Activated T-helper 2 cell treated with anti-CD3 and anti-CD28 coated beads, Interferon-gamma antibody, Interleukin-2, Interleukin-4, amounts not matched to agents 10 μg/mL and 5 μg/mL and 100 μg/mL, durations not matched to agents 14 hours and 24 hours and 36 hours (primary cell): ENCODE results near the gene ABHD10. TPM values are rescaled to one million over a fixed set of nuclear protein-coding genes. Genes with fewer than 3 reads are reported as not detected.
A peak's percentile ranks its signal among the peaks of the same experiment; 100 is the strongest.

Experiments used
- DNase-seq: peaks from one replicate; pipeline ENCODE4 v3.0.0; 2021; ENCODE audit warnings: low spot score
- H3K27ac Mint-ChIP-seq: one replicate; pipeline ENCODE4 v1.8.0; 2021; ENCODE audit warnings: mixed read lengths
- H3K27me3 Mint-ChIP-seq: one replicate; pipeline ENCODE4 v1.8.0; 2021; ENCODE audit warnings: low read depth, mixed read lengths
- H3K36me3 Mint-ChIP-seq: one replicate; pipeline ENCODE4 v1.8.0; 2021; ENCODE audit warnings: low read depth, mixed read lengths
- H3K4me1 Mint-ChIP-seq: one replicate; pipeline ENCODE4 v1.8.0; 2021; ENCODE audit warnings: low read depth, mixed read lengths
- H3K4me3 Mint-ChIP-seq: one replicate; pipeline ENCODE4 v1.8.0; 2021; ENCODE audit warnings: low read depth, mild to moderate bottlenecking, moderate library complexity, mixed read lengths
- H3K9me3 Mint-ChIP-seq: one replicate; pipeline ENCODE4 v1.8.0; 2021; ENCODE audit warnings: mixed read lengths
- intact Hi-C: fragments of 100-400 bp; cut with micrococcal nuclease; formaldehyde crosslinking; loops from one replicate; pipeline ENCODE4 v1.15.1; 2023
- total RNA-seq: library from RNA; stranded (reverse); gene quantifications from 2 replicates; pipeline ENCODE4 v1.2.3, GENCODE V29; 2022

The ABHD10 gene
- total RNA-seq: 46.3 and 46.9 TPM in 2 replicates

DNA sequence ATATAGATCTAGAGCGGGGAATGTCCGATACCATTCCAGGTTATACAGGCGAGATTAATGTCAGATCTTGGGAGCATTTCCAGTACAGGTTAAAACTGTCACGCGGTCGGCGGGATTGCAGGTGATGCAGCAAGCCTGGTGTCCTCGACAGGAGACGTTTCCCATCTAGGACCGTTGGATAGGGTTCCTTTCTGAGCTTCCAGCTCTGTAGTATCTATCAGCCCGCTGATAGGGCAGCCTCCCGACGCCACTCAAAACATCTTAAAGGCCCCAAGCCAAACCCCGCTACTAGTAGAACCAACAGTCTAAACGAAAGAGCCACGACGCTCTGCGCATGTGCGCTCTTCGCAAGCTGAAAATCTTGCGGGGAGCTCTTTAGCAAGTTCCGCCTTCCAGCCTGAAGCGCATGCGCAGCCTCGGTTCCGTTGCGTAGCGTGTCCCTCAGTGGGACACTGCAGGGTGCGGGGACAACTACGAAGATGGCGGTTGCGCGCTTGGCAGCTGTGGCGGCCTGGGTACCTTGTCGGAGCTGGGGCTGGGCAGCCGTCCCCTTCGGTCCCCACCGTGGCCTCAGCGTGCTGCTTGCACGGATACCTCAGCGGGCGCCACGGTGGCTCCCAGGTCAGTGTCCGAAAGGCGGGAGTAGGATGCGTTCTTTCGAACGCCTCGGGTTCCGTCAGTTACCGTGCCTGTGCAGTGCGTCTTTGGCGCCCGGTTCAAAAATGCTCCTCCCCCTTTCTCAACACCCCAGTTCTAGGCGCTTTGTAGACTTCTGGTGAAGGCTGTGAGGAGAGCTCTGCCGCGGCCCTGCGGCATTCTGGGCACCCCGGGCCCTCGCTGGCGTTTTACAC lies at the start of gene ABHD10:
TSS of gene ABHD10 (plus strand) at position 444 of the 851 bp plus-strand sequence. CDS start at position 480, 36 bp downstream.
- H3K27ac Mint-ChIP-seq: peak within 1 kb of the TSS; percentile 77
- intact Hi-C loops: loop anchor here (2.0 to 5.0 kb wide), 2 partner anchors 34 to 432 kb away; no protein-coding TSS in a partner anchor
- H3K9me3 Mint-ChIP-seq: no peaks in the 10 kb centered on the region
- H3K36me3 Mint-ChIP-seq: peaks cover 32% of the 10 kb centered on the region
- peak; percentile 94 for DNase-seq
- peak within 1 kb of the TSS; percentile 78 for H3K4me3 Mint-ChIP-seq
- H3K27me3 Mint-ChIP-seq: peaks cover 19% of the 10 kb centered on the region
- peaks cover 40% of the 10 kb centered on the region for H3K4me1 Mint-ChIP-seq

DNA sequence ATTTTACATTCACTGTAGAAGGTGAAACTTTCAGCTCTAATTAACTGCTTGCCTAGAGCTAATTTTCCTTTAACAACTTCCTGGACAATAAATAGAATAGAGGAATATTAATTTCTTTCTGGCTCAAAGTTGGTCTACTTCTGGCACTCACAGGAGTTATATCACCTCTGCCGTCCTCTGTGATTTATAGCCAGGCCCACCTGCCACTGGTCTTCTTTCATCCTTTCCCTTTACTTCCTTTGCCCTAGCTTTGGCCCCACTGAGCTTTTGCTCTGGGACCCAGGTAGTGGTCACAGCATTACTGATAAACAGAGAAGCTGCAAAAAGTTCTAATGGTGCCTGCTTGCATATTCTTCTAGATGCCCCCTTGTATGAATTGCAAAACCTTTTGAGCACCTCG lies 49.3 kb upstream of the ABHD10 start:
- DNase-seq: no peak
- Mint-ChIP-seq H3K27ac (no peak overlapping the region), H3K4me1 (no peaks in the 10 kb centered on the region), H3K36me3 (no peaks in the 10 kb centered on the region), H3K27me3 (peaks cover 22% of the 10 kb centered on the region), H3K4me3 (no peak overlapping the region), H3K9me3 (no peaks in the 10 kb centered on the region)
- intact Hi-C loops: no loop called here

DNA sequence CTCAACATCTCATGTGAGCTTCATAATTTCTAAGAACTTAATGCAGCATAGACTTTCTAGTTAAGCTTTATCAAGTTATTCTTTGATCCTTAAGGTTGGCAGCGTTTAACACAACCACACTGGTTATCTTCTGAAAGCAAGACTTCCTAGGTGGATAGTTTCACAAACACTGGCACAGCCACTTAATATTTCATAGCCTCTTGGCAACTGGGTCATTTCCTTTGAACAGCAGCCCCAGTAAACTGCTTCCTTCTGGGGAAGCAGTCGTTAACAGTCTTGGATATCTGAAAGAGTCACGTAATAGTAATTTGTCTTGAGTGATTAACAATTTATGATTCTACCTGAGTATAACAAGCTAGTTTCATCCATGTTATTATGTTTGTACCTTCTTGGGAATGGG lies 45.9 kb upstream of the ABHD10 start:
- H3K9me3 Mint-ChIP-seq: no peaks in the 10 kb centered on the region
- H3K4me1 Mint-ChIP-seq: no peaks in the 10 kb centered on the region
- no peaks in the 10 kb centered on the region for H3K36me3 Mint-ChIP-seq
- H3K27ac Mint-ChIP-seq: no peak overlapping the region
- intact Hi-C loops: no loop called here
- H3K27me3 Mint-ChIP-seq: peaks cover 30% of the 10 kb centered on the region
- no peak for DNase-seq
- H3K4me3 Mint-ChIP-seq: no peak overlapping the region

DNA sequence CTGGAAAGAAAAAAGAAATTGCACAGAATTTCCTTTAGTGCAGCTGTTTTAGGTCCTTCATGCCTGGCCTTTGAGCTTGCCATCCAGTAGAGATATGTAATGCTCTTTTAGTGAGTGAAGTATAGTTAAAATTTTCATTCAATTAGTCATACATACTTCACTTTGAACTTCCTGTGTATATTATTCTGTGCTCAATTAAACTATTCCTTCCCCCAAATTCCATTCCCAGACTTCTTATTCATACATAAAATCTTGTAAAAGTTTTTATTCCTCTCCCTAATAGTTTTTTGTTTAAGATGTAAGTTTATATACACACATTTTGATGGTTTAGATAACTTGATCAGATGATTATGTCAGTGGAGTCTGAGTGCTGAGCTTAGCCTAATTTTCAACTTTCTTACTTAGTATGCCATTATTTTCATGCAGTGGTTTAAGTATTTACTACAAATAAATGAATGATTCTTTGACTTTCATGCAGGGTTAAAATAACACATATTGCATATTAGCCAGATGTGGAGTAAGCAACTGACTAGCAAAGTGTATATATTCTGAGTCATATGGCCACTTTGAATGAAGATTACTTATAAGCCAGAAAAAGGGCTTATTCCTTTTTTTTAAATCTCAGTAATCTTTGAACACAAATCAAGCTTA lies 42.5 kb upstream of the ABHD10 start:
- H3K27ac Mint-ChIP-seq: no peak overlapping the region
- DNase-seq: no peak
- H3K9me3 Mint-ChIP-seq: no peaks in the 10 kb centered on the region
- H3K27me3 Mint-ChIP-seq: peaks cover 28% of the 10 kb centered on the region
- H3K4me1 Mint-ChIP-seq: no peaks in the 10 kb centered on the region
- H3K4me3 Mint-ChIP-seq: no peak overlapping the region
- H3K36me3 Mint-ChIP-seq: no peaks in the 10 kb centered on the region
- intact Hi-C loops: no loop called here

DNA sequence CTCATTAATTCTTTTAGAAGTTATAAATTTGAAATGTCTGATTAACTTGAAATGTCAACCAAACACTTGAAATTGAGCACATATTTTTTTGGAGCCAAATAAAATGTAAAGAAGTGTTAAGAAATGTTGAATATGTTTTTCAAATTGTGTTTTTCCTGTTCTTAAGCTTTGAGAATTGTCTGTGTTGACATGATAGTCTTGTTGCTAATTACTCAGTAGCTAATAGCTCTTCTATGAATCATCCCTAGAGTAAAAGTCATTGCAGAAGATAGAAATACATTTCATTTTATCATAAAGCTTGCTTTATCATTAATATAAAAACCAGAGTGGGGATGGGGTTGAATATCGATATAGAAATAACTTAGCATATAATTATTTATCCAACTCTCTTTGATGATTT lies 41.9 kb upstream of the ABHD10 start:
- H3K27ac Mint-ChIP-seq: no peak overlapping the region
- no peak overlapping the region for H3K4me3 Mint-ChIP-seq
- H3K27me3 Mint-ChIP-seq: peaks cover 25% of the 10 kb centered on the region
- H3K4me1 Mint-ChIP-seq: no peaks in the 10 kb centered on the region
- H3K9me3 Mint-ChIP-seq: no peaks in the 10 kb centered on the region
- intact Hi-C loops: no loop called here
- no peaks in the 10 kb centered on the region for H3K36me3 Mint-ChIP-seq
- no peak for DNase-seq

DNA sequence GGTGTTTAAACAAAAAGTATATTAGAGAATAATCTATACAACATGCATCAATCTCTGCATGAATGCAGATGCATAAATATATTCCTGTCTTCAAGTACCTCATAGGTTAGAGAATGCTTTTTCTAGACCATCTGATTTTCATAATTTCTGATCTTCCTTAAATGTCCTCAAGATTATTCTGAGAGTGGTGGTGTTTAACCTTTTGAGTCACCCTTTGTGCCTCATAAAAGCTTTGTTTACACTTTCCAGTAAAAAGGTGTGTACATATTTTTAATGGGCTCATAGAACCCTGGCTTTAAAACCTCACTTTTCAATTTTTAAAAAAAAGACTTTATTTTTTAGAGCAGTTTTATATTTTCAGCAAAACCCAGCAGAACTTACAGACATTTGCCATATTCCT lies 41.0 kb upstream of the ABHD10 start:
- Mint-ChIP-seq H3K4me1 (no peaks in the 10 kb centered on the region), H3K27me3 (peaks cover 24% of the 10 kb centered on the region)

DNA sequence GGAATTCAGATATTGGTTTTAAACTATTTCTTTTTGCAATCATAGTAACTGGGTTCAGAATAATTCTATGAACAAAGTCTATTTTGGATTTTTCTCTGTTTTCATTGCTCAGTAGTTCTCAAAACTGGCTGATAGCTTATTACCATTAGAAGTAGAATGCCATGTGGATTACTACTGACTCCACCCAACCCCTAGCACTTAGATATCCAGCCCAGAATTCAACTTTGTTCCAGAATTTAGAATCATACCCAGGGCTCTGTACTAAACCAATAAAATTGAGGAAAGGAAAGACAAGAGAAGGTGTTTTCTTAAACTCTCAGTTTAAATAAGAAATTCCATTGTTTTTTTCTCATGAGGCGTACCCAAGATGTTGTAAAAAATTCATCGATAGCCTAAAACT lies 39.0 kb upstream of the ABHD10 start:
- intact Hi-C loops: no loop called here
- Mint-ChIP-seq H3K4me3 (no peak overlapping the region), H3K9me3 (no peaks in the 10 kb centered on the region), H3K4me1 (no peaks in the 10 kb centered on the region), H3K36me3 (no peaks in the 10 kb centered on the region), H3K27ac (no peak overlapping the region), H3K27me3 (peaks cover 13% of the 10 kb centered on the region)
- DNase-seq: no peak

More for the DNA sequence above, 41.0 kb upstream of the ABHD10 start:
- H3K27ac Mint-ChIP-seq: no peak overlapping the region
- no peak overlapping the region for H3K4me3 Mint-ChIP-seq
- H3K9me3 Mint-ChIP-seq: no peaks in the 10 kb centered on the region
- intact Hi-C loops: no loop called here
- no peak for DNase-seq
- no peaks in the 10 kb centered on the region for H3K36me3 Mint-ChIP-seq

DNA sequence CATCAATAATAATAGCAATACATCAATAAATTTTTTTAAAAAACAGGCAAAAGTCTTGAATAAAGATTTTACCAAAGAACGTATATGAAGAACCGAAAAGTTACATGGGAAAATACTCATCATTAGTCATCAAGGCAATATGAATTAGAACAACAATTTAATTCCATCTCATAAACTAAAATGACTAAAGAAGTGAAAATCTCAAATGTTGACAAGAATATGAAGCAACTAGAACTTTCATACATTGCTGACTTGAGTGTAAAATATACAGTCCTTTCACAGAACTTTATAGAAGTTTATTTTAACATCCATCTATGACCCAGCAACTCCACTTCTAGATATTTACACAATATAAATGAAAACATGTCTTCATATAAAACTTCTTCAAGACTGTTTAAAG lies 35.3 kb upstream of the ABHD10 start:
- H3K27ac Mint-ChIP-seq: no peak overlapping the region
- intact Hi-C loops: no loop called here
- H3K4me3 Mint-ChIP-seq: no peak overlapping the region
- peaks cover 23% of the 10 kb centered on the region for H3K27me3 Mint-ChIP-seq
- no peaks in the 10 kb centered on the region for H3K9me3 Mint-ChIP-seq
- no peak for DNase-seq
- no peaks in the 10 kb centered on the region for H3K4me1 Mint-ChIP-seq
- H3K36me3 Mint-ChIP-seq: no peaks in the 10 kb centered on the region

DNA sequence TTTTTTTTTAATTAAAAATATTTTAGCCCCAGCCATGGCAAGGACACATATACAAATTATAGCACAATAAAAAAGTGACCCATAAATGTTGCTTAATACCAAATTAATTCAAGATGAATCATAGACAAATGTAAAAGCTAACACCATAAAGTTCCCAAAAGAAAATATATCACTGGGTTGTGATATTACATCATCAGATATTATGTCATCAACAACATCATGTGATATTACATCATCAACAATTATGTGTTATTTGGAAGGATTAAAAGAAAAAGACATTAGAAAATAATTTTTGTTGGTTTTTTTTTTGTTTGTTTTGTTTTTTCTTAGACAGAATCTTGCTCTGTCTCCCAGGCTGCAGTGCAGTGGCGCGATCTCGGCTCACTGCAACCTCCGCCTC lies 34.5 kb upstream of the ABHD10 start:
- Mint-ChIP-seq H3K36me3 (no peaks in the 10 kb centered on the region), H3K4me3 (no peak overlapping the region), H3K27ac (no peak overlapping the region), H3K27me3 (peaks cover 24% of the 10 kb centered on the region), H3K4me1 (no peaks in the 10 kb centered on the region), H3K9me3 (no peaks in the 10 kb centered on the region)
- no peak for DNase-seq
- intact Hi-C loops: no loop called here

DNA sequence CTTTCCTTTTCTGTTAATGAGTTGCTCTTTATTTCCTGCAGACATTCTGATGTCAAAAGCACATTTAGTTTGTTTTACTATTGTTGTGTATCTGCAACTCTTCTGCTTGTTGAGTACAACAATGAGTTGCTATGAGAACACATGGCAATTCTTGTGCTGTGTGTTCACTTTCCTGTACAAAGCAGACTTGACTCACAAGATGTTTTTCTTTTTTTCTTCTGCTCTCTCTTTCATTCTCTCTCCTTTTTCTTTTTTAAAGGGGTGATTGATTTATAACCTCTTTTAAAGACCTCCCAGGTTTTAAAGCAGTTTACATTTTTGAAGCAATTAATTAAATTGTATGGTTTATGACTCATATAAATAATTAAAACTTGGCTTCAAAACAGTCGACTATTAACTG lies 31.6 kb upstream of the ABHD10 start:
- H3K4me3 Mint-ChIP-seq: no peak overlapping the region
- H3K36me3 Mint-ChIP-seq: no peaks in the 10 kb centered on the region
- no peak for DNase-seq
- intact Hi-C loops: no loop called here
- no peak overlapping the region for H3K27ac Mint-ChIP-seq
- no peaks in the 10 kb centered on the region for H3K9me3 Mint-ChIP-seq
- H3K4me1 Mint-ChIP-seq: no peaks in the 10 kb centered on the region
- peaks cover 39% of the 10 kb centered on the region for H3K27me3 Mint-ChIP-seq

DNA sequence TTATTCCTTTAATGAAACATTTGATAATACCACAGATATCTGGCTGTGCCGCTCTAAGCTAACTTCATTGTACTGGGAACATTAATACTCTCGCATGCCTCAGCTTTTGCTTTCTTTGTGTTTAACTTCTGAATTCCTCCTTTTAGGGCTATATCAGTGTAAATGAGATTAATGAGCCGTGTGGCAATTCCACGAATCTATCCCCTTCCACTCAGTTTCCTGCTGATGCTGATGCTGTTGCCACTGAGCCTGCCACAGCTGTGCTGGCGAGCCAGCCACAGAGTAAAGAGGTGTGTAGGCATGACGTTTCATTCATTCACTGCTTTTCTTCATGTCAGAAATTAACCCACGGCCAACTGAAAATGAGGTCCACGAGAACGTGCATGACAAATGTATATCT lies 30.0 kb upstream of the ABHD10 start:
- intact Hi-C loops: no loop called here
- H3K4me3 Mint-ChIP-seq: no peak overlapping the region
- no peaks in the 10 kb centered on the region for H3K36me3 Mint-ChIP-seq
- H3K27ac Mint-ChIP-seq: no peak overlapping the region
- H3K9me3 Mint-ChIP-seq: no peaks in the 10 kb centered on the region
- no peaks in the 10 kb centered on the region for H3K4me1 Mint-ChIP-seq
- peaks cover 39% of the 10 kb centered on the region for H3K27me3 Mint-ChIP-seq
- DNase-seq: no peak

DNA sequence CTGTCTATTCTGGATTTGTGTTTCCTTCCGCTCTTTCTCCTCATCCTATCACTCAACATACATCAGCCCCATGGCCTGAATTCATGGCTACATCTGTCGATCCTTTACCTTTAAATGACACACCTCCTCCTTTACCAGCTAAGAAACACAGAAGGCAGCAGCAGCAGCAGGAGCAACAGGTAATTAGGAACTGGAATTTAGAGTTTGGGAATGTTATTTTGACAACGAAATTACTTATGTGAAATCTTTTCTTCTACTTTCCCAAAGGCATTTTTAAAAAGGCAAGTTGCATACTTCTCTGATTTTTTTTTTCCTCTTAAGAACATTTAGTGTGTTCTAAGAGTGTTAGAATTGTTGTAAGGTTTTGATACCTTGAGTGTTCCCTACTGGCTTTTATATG lies 29.1 kb upstream of the ABHD10 start:
- Mint-ChIP-seq H3K4me3 (no peak overlapping the region), H3K9me3 (no peaks in the 10 kb centered on the region), H3K36me3 (no peaks in the 10 kb centered on the region), H3K4me1 (no peaks in the 10 kb centered on the region), H3K27ac (no peak overlapping the region), H3K27me3 (peaks cover 39% of the 10 kb centered on the region)
- DNase-seq: no peak
- intact Hi-C loops: no loop called here

DNA sequence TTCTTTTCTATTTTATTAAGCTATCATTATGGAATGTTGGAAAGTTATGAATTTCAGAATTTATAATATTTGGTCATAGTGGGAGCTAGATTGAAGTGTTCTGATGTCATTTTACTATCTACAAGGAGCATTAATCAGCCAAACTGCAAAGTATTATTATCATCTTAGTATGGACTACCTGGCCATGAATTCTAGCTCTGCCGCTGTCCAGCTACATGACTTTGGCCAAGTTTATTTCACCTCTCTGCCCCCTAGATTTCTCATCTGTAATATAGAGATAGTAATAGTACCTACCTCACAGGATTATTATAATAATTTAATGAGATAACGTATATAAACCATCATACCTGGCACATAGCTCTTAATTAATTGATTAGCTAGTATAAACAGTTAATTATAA lies 27.8 kb upstream of the ABHD10 start:
- Mint-ChIP-seq H3K27ac (no peak overlapping the region), H3K27me3 (peaks cover 34% of the 10 kb centered on the region), H3K4me1 (no peaks in the 10 kb centered on the region), H3K4me3 (no peak overlapping the region), H3K36me3 (no peaks in the 10 kb centered on the region), H3K9me3 (no peaks in the 10 kb centered on the region)
- intact Hi-C loops: no loop called here
- DNase-seq: no peak
